GM18870 (cell line): ENCODE results near the gene NXPE3.

Experiments used
- ATAC-seq: cut with Tn5 transposase; IDR thresholded peaks from one replicate; pipeline ENCODE4 v1.9.1; 2021; ENCODE audit warnings: moderate library complexity; ENCODE audit not compliant: unreplicated experiment

The NXPE3 gene

GRCh38 chr3:101802179-101802578 lies 23.2 kb downstream of the NXPE3 start:
- no peak for ATAC-seq

GRCh38 chr3:101803173-101803782 lies 24.3 kb downstream of the NXPE3 start:
- ATAC-seq, result peak; percentile 99

GRCh38 chr3:101803939-101804338 lies 24.9 kb downstream of the NXPE3 start:
- ATAC-seq, result no peak

GRCh38 chr3:101806491-101806890 lies 27.5 kb downstream of the NXPE3 start:
- ATAC-seq, result no peak

GRCh38 chr3:101807888-101808287 lies 28.9 kb downstream of the NXPE3 start:
- ATAC-seq, result peak; percentile 48

GRCh38 chr3:101809178-101810021 lies 30.4 kb downstream of the NXPE3 start:
- no peak for ATAC-seq

- ATAC-seq, result no peak
Observed at GRCh38 chr3:101810022-101810418, 31.0 kb downstream of the NXPE3 start.

GRCh38 chr3:101811875-101812274 lies 32.9 kb downstream of the NXPE3 start:
- ATAC-seq, result no peak

- no peak for ATAC-seq
Observed at GRCh38 chr3:101812895-101813294, 33.9 kb downstream of the NXPE3 start.

GRCh38 chr3:101813817-101814440 lies 34.9 kb downstream of the NXPE3 start:
- no peak for ATAC-seq

- ATAC-seq, result no peak
Observed at GRCh38 chr3:101814835-101815234, 35.8 kb downstream of the NXPE3 start.

GRCh38 chr3:101816215-101817149 lies 37.5 kb downstream of the NXPE3 start:
- no peak for ATAC-seq

GRCh38 chr3:101817992-101818391 lies 39.0 kb downstream of the NXPE3 start:
- ATAC-seq, result no peak

- peak; percentile 76 for ATAC-seq
Observed at GRCh38 chr3:101819649-101820206, 40.7 kb downstream of the NXPE3 start.

- no peak for ATAC-seq
Observed at GRCh38 chr3:101821503-101821902, 42.5 kb downstream of the NXPE3 start.

- ATAC-seq, result no peak
Observed at GRCh38 chr3:101823525-101823924, 44.5 kb downstream of the NXPE3 start.

- ATAC-seq, result no peak
Observed at GRCh38 chr3:101824702-101825101, 45.7 kb downstream of the NXPE3 start.

- no peak for ATAC-seq
Observed at GRCh38 chr3:101825904-101826445, 47.0 kb downstream of the NXPE3 start.

- ATAC-seq, result peak; percentile 78
Observed at GRCh38 chr3:101827211-101828174, 48.5 kb downstream of the NXPE3 start.
